ENCODE results near the gene LINGO1.

LINGO1 gene

DNA sequence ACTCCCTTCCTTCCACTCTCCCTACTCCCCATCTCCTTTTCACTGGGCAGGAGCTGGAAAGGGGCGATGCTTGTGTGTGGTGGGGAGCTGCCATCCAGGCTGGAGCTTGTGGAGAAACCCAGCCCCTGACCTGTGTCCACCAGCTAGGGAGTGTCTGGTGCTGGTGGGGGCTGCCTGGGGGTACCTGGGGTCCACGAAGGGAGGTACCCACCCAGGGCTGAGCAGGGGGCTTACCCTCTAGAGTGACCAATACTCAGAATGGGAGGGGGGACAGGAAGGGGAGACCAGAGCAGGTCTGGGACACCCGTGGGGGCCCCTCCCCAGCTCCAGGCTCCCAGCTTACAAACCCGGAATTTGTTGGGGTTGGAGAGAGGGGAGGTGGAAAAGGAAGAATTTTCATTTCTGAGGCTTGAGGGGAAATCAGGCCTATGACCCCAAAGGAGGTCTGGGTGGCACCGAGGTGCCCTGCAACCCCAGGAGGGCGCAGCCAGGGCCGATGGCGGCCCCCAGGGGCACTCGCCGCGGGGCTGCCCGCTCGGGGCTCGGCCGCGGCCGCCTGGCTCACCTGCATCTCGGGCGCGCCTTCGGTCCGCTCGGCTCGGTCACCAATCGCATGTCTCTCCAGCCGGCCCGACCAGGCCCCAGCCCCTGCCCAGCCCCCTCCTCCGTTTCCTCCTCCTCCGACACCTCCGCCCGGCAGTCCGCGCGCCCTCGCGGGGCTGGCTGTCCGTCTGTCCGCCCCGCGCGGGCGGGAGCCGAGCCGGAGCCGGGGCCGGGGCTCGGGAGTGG lies 773 bp downstream of the LINGO1 start:
- Histone ChIP-seq H3K4me1 (ENCODE audit: control insufficient read depth, insufficient read depth, low read length) (peaks cover 25% of the 10 kb centered on the region), H3K27me3 (ENCODE audit: control insufficient read depth, insufficient read depth, low read length) (no peaks in the 10 kb centered on the region; the same call in 1 of the 2 replicates)

GRCh38 chr15:77630956-77631744 lies 1.6 kb downstream of the LINGO1 start:
- no peaks in the 10 kb centered on the region for H3K36me3 ChIP-seq (ENCODE audit: control insufficient read depth, insufficient read depth, low read length)
- peak overlapping the region; percentile 26; the same call in 1 of the 2 replicates for H3K4me3 ChIP-seq (ENCODE audit: low read length)
- no peak for DNase-seq (ENCODE audit: low read depth, low spot score)
- H3K27ac ChIP-seq (ENCODE audit: low read length) = no peak overlapping the region
- WGBS (ENCODE audit: insufficient coverage, insufficient read length) = no CpG with 5 or more reads among the region's 20 CpGs
- no peaks in the 10 kb centered on the region for H3K9me3 ChIP-seq (ENCODE audit: control insufficient read depth, insufficient read depth, low read length)
- no peaks in the 10 kb centered on the region; the same call in 1 of the 2 replicates for H3K27me3 ChIP-seq (ENCODE audit: control insufficient read depth, insufficient read depth, low read length)
- peaks cover 27% of the 10 kb centered on the region for H3K4me1 ChIP-seq (ENCODE audit: control insufficient read depth, insufficient read depth, low read length)

More for the DNA sequence above, 773 bp downstream of the LINGO1 start:
- Histone ChIP-seq H3K4me3 (ENCODE audit: low read length) (peak overlapping the region; percentile 26; the same call in 1 of the 2 replicates), H3K36me3 (ENCODE audit: control insufficient read depth, insufficient read depth, low read length) (no peaks in the 10 kb centered on the region), H3K9me3 (ENCODE audit: control insufficient read depth, insufficient read depth, low read length) (no peaks in the 10 kb centered on the region), H3K27ac (ENCODE audit: low read length) (no peak overlapping the region)
- no peak for DNase-seq (ENCODE audit: low read depth, low spot score)
- no CpG with 5 or more reads among the region's 47 CpGs for WGBS (ENCODE audit: insufficient coverage, insufficient read length)

GRCh38 chr15:77630056-77630455 lies 2.7 kb downstream of the LINGO1 start:
- Histone ChIP-seq H3K27me3 (ENCODE audit: control insufficient read depth, insufficient read depth, low read length) (no peaks in the 10 kb centered on the region), H3K36me3 (ENCODE audit: control insufficient read depth, insufficient read depth, low read length) (no peaks in the 10 kb centered on the region), H3K27ac (ENCODE audit: low read length) (no peak overlapping the region), H3K4me1 (ENCODE audit: control insufficient read depth, insufficient read depth, low read length) (peaks cover 19% of the 10 kb centered on the region), H3K4me3 (ENCODE audit: low read length) (no peak overlapping the region), H3K9me3 (ENCODE audit: control insufficient read depth, insufficient read depth, low read length) (no peaks in the 10 kb centered on the region)
- no CpG with 5 or more reads among the region's 9 CpGs for WGBS (ENCODE audit: insufficient coverage, insufficient read length)
- DNase-seq (ENCODE audit: low read depth, low spot score) = no peak

- Histone ChIP-seq H3K4me3 (ENCODE audit: low read length) (no peak overlapping the region), H3K4me1 (ENCODE audit: control insufficient read depth, insufficient read depth, low read length) (peaks cover 19% of the 10 kb centered on the region), H3K27ac (ENCODE audit: low read length) (no peak overlapping the region), H3K9me3 (ENCODE audit: control insufficient read depth, insufficient read depth, low read length) (no peaks in the 10 kb centered on the region), H3K36me3 (ENCODE audit: control insufficient read depth, insufficient read depth, low read length) (no peaks in the 10 kb centered on the region), H3K27me3 (ENCODE audit: control insufficient read depth, insufficient read depth, low read length) (no peaks in the 10 kb centered on the region)
- no CpG with 5 or more reads among the region's 8 CpGs for WGBS (ENCODE audit: insufficient coverage, insufficient read length)
- no peak for DNase-seq (ENCODE audit: low read depth, low spot score)
Measured at GRCh38 chr15:77629070-77630030, 3.4 kb downstream of the LINGO1 start.

DNA sequence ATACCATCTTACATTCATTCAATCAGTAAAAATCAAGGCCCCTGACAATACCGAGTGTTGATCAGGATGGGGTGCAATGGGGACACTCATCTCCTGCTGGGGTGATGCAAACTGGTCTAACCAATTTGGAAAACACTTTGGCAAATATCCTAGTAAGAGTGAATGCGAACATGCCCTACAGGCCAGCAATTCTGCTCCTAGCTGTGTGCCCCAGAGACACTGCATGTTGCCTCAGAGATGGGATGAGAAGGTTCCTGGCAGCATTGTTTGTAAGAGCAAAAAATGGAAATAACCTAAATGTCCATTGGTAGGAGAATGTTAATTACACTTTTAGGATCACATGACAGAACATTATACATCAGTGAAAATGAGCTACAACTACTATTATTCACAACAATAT lies 4.7 kb downstream of the LINGO1 start:
- H3K27me3 ChIP-seq (ENCODE audit: control insufficient read depth, insufficient read depth, low read length) = no peaks in the 10 kb centered on the region
- H3K27ac ChIP-seq (ENCODE audit: low read length) = no peak overlapping the region
- H3K36me3 ChIP-seq (ENCODE audit: control insufficient read depth, insufficient read depth, low read length) = no peaks in the 10 kb centered on the region
- no peak for DNase-seq (ENCODE audit: low read depth, low spot score)
- no peak overlapping the region for H3K4me3 ChIP-seq (ENCODE audit: low read length)
- H3K9me3 ChIP-seq (ENCODE audit: control insufficient read depth, insufficient read depth, low read length) = no peaks in the 10 kb centered on the region
- WGBS (ENCODE audit: insufficient coverage, insufficient read length) = no CpG with 5 or more reads among the region's 2 CpGs
- peaks cover 25% of the 10 kb centered on the region for H3K4me1 ChIP-seq (ENCODE audit: control insufficient read depth, insufficient read depth, low read length)

DNA sequence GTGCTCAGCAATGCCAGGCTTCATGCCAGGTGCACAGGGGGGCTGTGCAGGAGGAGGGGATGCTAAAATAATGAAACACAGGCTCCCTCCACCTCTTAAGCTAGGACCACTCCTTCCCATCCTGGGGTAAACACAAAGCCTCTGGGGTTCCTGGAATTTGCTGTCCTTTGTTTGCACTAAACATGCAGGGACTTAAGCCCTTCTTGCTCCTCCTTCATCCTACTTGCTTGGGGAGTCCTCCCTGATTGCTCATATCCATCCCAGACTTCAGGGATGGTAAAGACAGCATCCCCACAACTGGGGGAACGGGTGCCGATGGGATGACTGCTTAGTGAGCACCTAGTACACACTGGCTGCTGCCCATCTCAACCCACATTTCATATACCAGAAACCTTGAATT lies 5.1 kb downstream of the LINGO1 start:
- no peaks in the 10 kb centered on the region for H3K36me3 ChIP-seq (ENCODE audit: control insufficient read depth, insufficient read depth, low read length)
- H3K27me3 ChIP-seq (ENCODE audit: control insufficient read depth, insufficient read depth, low read length) = no peaks in the 10 kb centered on the region
- peaks cover 27% of the 10 kb centered on the region for H3K4me1 ChIP-seq (ENCODE audit: control insufficient read depth, insufficient read depth, low read length)
- H3K9me3 ChIP-seq (ENCODE audit: control insufficient read depth, insufficient read depth, low read length) = no peaks in the 10 kb centered on the region
- no peak overlapping the region for H3K27ac ChIP-seq (ENCODE audit: low read length)
- DNase-seq (ENCODE audit: low read depth, low spot score) = no peak
- no CpG with 5 or more reads among the region's 2 CpGs for WGBS (ENCODE audit: insufficient coverage, insufficient read length)
- H3K4me3 ChIP-seq (ENCODE audit: low read length) = no peak overlapping the region

DNA sequence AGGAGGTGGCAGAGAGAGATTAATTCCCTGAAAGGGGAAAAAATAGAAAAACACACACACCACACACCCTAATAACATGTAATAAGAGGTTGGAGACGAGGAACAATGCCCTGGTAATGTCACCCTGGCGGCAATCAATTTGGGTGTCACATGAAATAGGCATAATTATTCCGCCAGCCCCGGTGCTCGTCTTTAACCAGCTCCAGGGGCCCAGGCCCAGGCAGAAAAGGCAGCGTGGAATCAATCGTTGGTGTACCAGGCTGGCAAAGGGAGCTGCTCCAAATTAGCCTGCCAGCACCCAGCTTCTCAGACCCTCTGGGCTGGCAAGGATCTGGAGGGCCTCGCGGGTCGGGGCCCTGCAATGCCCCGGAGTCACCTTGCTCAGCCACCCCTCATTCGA lies 5.6 kb downstream of the LINGO1 start:
- Histone ChIP-seq H3K4me3 (ENCODE audit: low read length) (no peak overlapping the region), H3K9me3 (ENCODE audit: control insufficient read depth, insufficient read depth, low read length) (no peaks in the 10 kb centered on the region), H3K27ac (ENCODE audit: low read length) (no peak overlapping the region), H3K4me1 (ENCODE audit: control insufficient read depth, insufficient read depth, low read length) (peaks cover 29% of the 10 kb centered on the region), H3K36me3 (ENCODE audit: control insufficient read depth, insufficient read depth, low read length) (no peaks in the 10 kb centered on the region), H3K27me3 (ENCODE audit: control insufficient read depth, insufficient read depth, low read length) (no peaks in the 10 kb centered on the region)
- WGBS (ENCODE audit: insufficient coverage, insufficient read length) = no CpG with 5 or more reads among the region's 12 CpGs
- no peak for DNase-seq (ENCODE audit: low read depth, low spot score)

- H3K4me3 ChIP-seq (ENCODE audit: low read length) = no peak overlapping the region
- no peaks in the 10 kb centered on the region for H3K27me3 ChIP-seq (ENCODE audit: control insufficient read depth, insufficient read depth, low read length)
- H3K36me3 ChIP-seq (ENCODE audit: control insufficient read depth, insufficient read depth, low read length) = no peaks in the 10 kb centered on the region
- peaks cover 34% of the 10 kb centered on the region for H3K4me1 ChIP-seq (ENCODE audit: control insufficient read depth, insufficient read depth, low read length)
- H3K27ac ChIP-seq (ENCODE audit: low read length) = no peak overlapping the region
- H3K9me3 ChIP-seq (ENCODE audit: control insufficient read depth, insufficient read depth, low read length) = no peaks in the 10 kb centered on the region
- DNase-seq (ENCODE audit: low read depth, low spot score) = no peak
- WGBS (ENCODE audit: insufficient coverage, insufficient read length) = no CpG with 5 or more reads among the region's 3 CpGs
Measured at GRCh38 chr15:77626002-77626401, 6.7 kb downstream of the LINGO1 start.

- H3K27ac ChIP-seq (ENCODE audit: low read length) = no peak overlapping the region
- no peak for DNase-seq (ENCODE audit: low read depth, low spot score)
- no CpG with 5 or more reads among the region's 3 CpGs for WGBS (ENCODE audit: insufficient coverage, insufficient read length)
- no peak overlapping the region for H3K4me3 ChIP-seq (ENCODE audit: low read length)
- H3K4me1 ChIP-seq (ENCODE audit: control insufficient read depth, insufficient read depth, low read length) = peaks cover 29% of the 10 kb centered on the region
- H3K27me3 ChIP-seq (ENCODE audit: control insufficient read depth, insufficient read depth, low read length) = no peaks in the 10 kb centered on the region
- H3K9me3 ChIP-seq (ENCODE audit: control insufficient read depth, insufficient read depth, low read length) = no peaks in the 10 kb centered on the region
- no peaks in the 10 kb centered on the region for H3K36me3 ChIP-seq (ENCODE audit: control insufficient read depth, insufficient read depth, low read length)
Measured at GRCh38 chr15:77625376-77625775, 7.3 kb downstream of the LINGO1 start.

DNA sequence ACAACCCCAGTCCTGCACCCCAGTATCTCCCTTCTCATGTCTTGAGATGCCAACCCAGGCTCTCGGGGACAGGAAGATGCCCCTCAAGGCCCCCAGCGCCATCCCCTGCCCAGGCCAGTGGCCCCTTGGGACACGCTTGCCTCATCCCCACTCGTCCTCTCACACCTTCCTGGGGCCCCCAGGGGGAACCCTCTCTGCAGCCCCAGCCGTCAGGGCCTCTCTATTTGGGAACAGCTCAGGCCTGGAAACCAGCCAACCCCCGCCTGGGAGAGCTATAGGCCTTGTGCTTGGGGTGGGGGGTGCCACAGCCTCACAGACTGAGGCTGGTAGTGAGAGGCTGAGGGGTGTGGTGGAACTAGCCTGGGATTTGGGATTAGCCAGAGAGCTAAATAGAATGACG lies 7.8 kb downstream of the LINGO1 start:
- Histone ChIP-seq H3K27me3 (ENCODE audit: control insufficient read depth, insufficient read depth, low read length) (no peaks in the 10 kb centered on the region), H3K4me3 (ENCODE audit: low read length) (no peak overlapping the region), H3K27ac (ENCODE audit: low read length) (no peak overlapping the region), H3K36me3 (ENCODE audit: control insufficient read depth, insufficient read depth, low read length) (no peaks in the 10 kb centered on the region), H3K9me3 (ENCODE audit: control insufficient read depth, insufficient read depth, low read length) (no peaks in the 10 kb centered on the region), H3K4me1 (ENCODE audit: control insufficient read depth, insufficient read depth, low read length) (peaks cover 27% of the 10 kb centered on the region)
- no peak for DNase-seq (ENCODE audit: low read depth, low spot score)
- WGBS (ENCODE audit: insufficient coverage, insufficient read length) = no CpG with 5 or more reads among the region's 7 CpGs

Data from iPS DF 6.9 (cell line).